H1 (cell line): ENCODE measurements around the gene CLCA1. TPM values are rescaled to one million over a fixed set of nuclear protein-coding genes. Genes with fewer than 3 reads are reported as not detected.

ENCODE experiments used
- CTCF ChIA-PET: fragments of 300-600 bp; sonication (Branson Sonifier 250); formaldehyde crosslinking; loops from one replicate; lab custom pipeline; 2021; ENCODE audit not compliant: partially characterized antibody; lab: Charles Lee
- POLR2A ChIA-PET: fragments of 300-600 bp; sonication (Branson Sonifier 250); formaldehyde crosslinking; loops from one replicate; lab custom pipeline; 2021; ENCODE audit warnings: inconsistent platforms; ENCODE audit not compliant: partially characterized antibody; lab: Charles Lee
- DNase-seq, 2 experiments: peaks; one replicate each; pipeline versions ENCODE4 v3.0.0 to v3.0.0-alpha.2; 2010 to 2022; ENCODE audit warnings: low spot score in 2 of 2, low read depth in 1 of 2, mixed read lengths in 1 of 2
- FAIRE-seq: peaks from 2 replicates; lab custom pipeline; 2011; peaks lifted over from hg19 to GRCh38; lab: Jason Lieb, UNC
- H2AFZ ChIP-seq: 2 replicates; pipeline ENCODE4 v1.8.1; 2012; ENCODE audit warnings: low read length, inconsistent platforms
- H2AK5ac ChIP-seq: 2 replicates; pipeline ENCODE4 v1.6.1; 2013; ENCODE audit warnings: low read depth, low read length
- H2BK120ac ChIP-seq: replicated peaks from 2 replicates; pipeline ENCODE3; 2013; ENCODE audit warnings: low read depth, low read length, inconsistent platforms
- H2BK12ac ChIP-seq: 2 replicates; pipeline ENCODE4 v1.6.1; 2013; ENCODE audit warnings: low read depth, low read length
- H2BK15ac ChIP-seq: 2 replicates; pipeline ENCODE4 v1.6.1; 2013; ENCODE audit warnings: low read length
- H2BK20ac ChIP-seq: 2 replicates; pipeline ENCODE4 v1.6.1; 2013; ENCODE audit warnings: low read length
- H2BK5ac ChIP-seq: 2 replicates; pipeline ENCODE4 v1.6.1; 2013; ENCODE audit warnings: low read depth, low read length
- H3K14ac ChIP-seq: 2 replicates; pipeline ENCODE4 v1.6.1; 2013; ENCODE audit warnings: inconsistent platforms; ENCODE audit not compliant: insufficient read length
- H3K18ac ChIP-seq: 2 replicates; pipeline ENCODE4 v1.6.1; 2013; ENCODE audit warnings: low read length; ENCODE audit errors: extremely low read depth
- H3K23ac ChIP-seq: 2 replicates; pipeline ENCODE4 v1.6.1; 2013; ENCODE audit warnings: inconsistent platforms; ENCODE audit not compliant: insufficient read length
- H3K23me2 ChIP-seq: 2 replicates; pipeline ENCODE4 v1.6.1; 2013; ENCODE audit warnings: low read depth, low read length
- H3K27ac ChIP-seq: 2 replicates; pipeline ENCODE4 v1.6.1; 2011; ENCODE audit warnings: low read depth, low read length, inconsistent platforms
- H3K27me3 ChIP-seq, 4 experiments: replicated peaks in 1 of 4; 1 replicate in 1 of 4; 2 replicates in 3 of 4; pipeline versions ENCODE4 v1.6.1 to v1.8.1; 2011 to 2013; ENCODE audit warnings: low read length in 3 of 4, mild to moderate bottlenecking in 3 of 4, inconsistent platforms in 2 of 4, mixed read lengths in 2 of 4, moderate library complexity in 1 of 4; ENCODE audit not compliant: control insufficient read depth in 3 of 4, insufficient read depth in 3 of 4; ENCODE audit errors: extremely low read depth in 1 of 4
- H3K36me3 ChIP-seq, 4 experiments: 2 replicates each; pipeline versions ENCODE4 v1.6.1 to v1.8.1; 2011 to 2013; ENCODE audit warnings: mild to moderate bottlenecking in 4 of 4, low read length in 3 of 4, moderate library complexity in 2 of 4, control low read depth in 1 of 4, inconsistent platforms in 1 of 4; ENCODE audit not compliant: insufficient read depth in 4 of 4, control insufficient read depth in 2 of 4
- H3K4ac ChIP-seq: replicated peaks from 2 replicates; pipeline ENCODE3; 2013; ENCODE audit warnings: low read length, low read depth, mixed read lengths, inconsistent platforms; ENCODE audit not compliant: insufficient read length
- H3K4me1 ChIP-seq, 4 experiments: replicated peaks in 1 of 4; 1 replicate in 1 of 4; 2 replicates in 3 of 4; pipeline versions ENCODE4 v1.6.1 to v1.8.1; 2011 to 2013; ENCODE audit warnings: low read length in 3 of 4, inconsistent platforms in 2 of 4, mixed read lengths in 1 of 4; ENCODE audit not compliant: insufficient read depth in 4 of 4, control insufficient read depth in 3 of 4
- H3K4me2 ChIP-seq, 2 experiments: 2 replicates each; pipeline versions ENCODE4 v1.6.1 to v1.8.1; 2011 to 2013; ENCODE audit warnings: low read depth in 2 of 2, low read length in 2 of 2, control low read depth in 1 of 2, inconsistent platforms in 1 of 2, mild to moderate bottlenecking in 1 of 2; ENCODE audit not compliant: insufficient read depth in 1 of 2
- H3K4me3 ChIP-seq, 4 experiments: fragments of 200-600, 300-600 bp in 1 of 4; sonication (generic), shearing (Covaris generic), sonication (Bioruptor Twin) in 1 of 4; 2 replicates each; pipeline versions ENCODE4 v1.5.1 to v1.8.1; 2011 to 2016; ENCODE audit warnings: low read length in 4 of 4, low read depth in 3 of 4, control low read depth in 2 of 4, inconsistent platforms in 2 of 4, mild to moderate bottlenecking in 2 of 4, mixed read lengths in 1 of 4, moderate library complexity in 1 of 4; ENCODE audit not compliant: insufficient read depth in 2 of 4; ENCODE audit errors: extremely low read depth in 1 of 4
- H3K56ac ChIP-seq: replicated peaks from 2 replicates; pipeline ENCODE3; 2013; ENCODE audit warnings: low read depth, mild to moderate bottlenecking, mixed read lengths, low read length, inconsistent platforms; ENCODE audit not compliant: insufficient read length
- H3K79me1 ChIP-seq: 2 replicates; pipeline ENCODE4 v1.6.1; 2013; ENCODE audit warnings: low read depth, low read length, control low read depth
- H3K79me2 ChIP-seq, 2 experiments: 2 replicates each; pipeline versions ENCODE4 v1.6.1 to v1.8.1; 2012 to 2013; ENCODE audit warnings: low read length in 2 of 2, mild to moderate bottlenecking in 2 of 2, inconsistent platforms in 1 of 2; ENCODE audit not compliant: insufficient read depth in 2 of 2, control insufficient read depth in 1 of 2
- H3K9ac ChIP-seq, 4 experiments: replicated peaks in 1 of 4; 1 replicate in 1 of 4; 2 replicates in 3 of 4; pipeline versions ENCODE4 v1.6.1 to v1.8.1; 2011 to 2013; ENCODE audit warnings: low read depth in 3 of 4, low read length in 3 of 4, control low read depth in 2 of 4, mild to moderate bottlenecking in 2 of 4, moderate library complexity in 2 of 4, inconsistent platforms in 1 of 4; ENCODE audit errors: extremely low read depth in 1 of 4
- H3K9me3 ChIP-seq, 2 experiments: 2 replicates each; pipeline versions ENCODE4 v1.6.1 to v1.8.1; 2012 to 2013; ENCODE audit warnings: mild to moderate bottlenecking in 2 of 2, moderate library complexity in 2 of 2, control low read depth in 1 of 2, inconsistent platforms in 1 of 2, low read depth in 1 of 2, low read length in 1 of 2, mixed read lengths in 1 of 2; ENCODE audit not compliant: insufficient read depth in 2 of 2
- H4K20me1 ChIP-seq, 2 experiments: replicated peaks in 1 of 2; 2 replicates each; pipeline versions ENCODE3 to v1.8.1; 2011 to 2013; ENCODE audit warnings: inconsistent platforms in 2 of 2, low read length in 2 of 2, mild to moderate bottlenecking in 1 of 2; ENCODE audit not compliant: insufficient read depth in 2 of 2, control insufficient read depth in 1 of 2
- H4K5ac ChIP-seq: 2 replicates; pipeline ENCODE4 v1.6.1; 2013; ENCODE audit warnings: low read length, low read depth, mixed read lengths, inconsistent platforms; ENCODE audit not compliant: insufficient read length
- H4K8ac ChIP-seq: 2 replicates; pipeline ENCODE4 v1.8.0; 2013; ENCODE audit warnings: mild to moderate bottlenecking, moderate library complexity, low read length, inconsistent platforms; ENCODE audit not compliant: insufficient read depth; ENCODE audit errors: extremely low read depth
- H4K91ac ChIP-seq: replicated peaks from 2 replicates; pipeline ENCODE3; 2013; ENCODE audit warnings: low read length, mixed read lengths, inconsistent platforms; ENCODE audit not compliant: insufficient read length
- CBX5 ChIP-seq: fragments of 300-800, 300-1000 bp; sonication (generic); IDR thresholded peaks from 2 replicates; pipeline ENCODE4 v1.7.1; 2016; ENCODE audit warnings: antibody characterized with exemption, low read length, low read depth
- HDAC2 ChIP-seq, 2 experiments: fragments of 300-600 bp in 1 of 2; sonication (generic) in 1 of 2; IDR thresholded peaks; 2 replicates each; pipeline ENCODE4 v1.6.1; 2011 to 2012; ENCODE audit warnings: low read depth in 2 of 2, low read length in 2 of 2, mild to moderate bottlenecking in 2 of 2, moderate library complexity in 2 of 2, borderline replicate concordance in 1 of 2, inconsistent platforms in 1 of 2
- NANOG ChIP-seq: IDR thresholded peaks from 2 replicates; pipeline ENCODE4 v1.6.1; 2011; ENCODE audit warnings: low read length, low read depth, mild to moderate bottlenecking, inconsistent platforms; ENCODE audit not compliant: insufficient read depth, poor library complexity, severe bottlenecking
- NRF1 ChIP-seq: IDR thresholded peaks from 2 replicates; pipeline ENCODE4 v1.6.1; 2011; ENCODE audit warnings: mild to moderate bottlenecking, low read depth, low read length, improper control_type of control experiment
- POLR2A ChIP-seq, 2 experiments: IDR thresholded peaks; 1 replicate in 1 of 2; 2 replicates in 1 of 2; pipeline ENCODE4 v1.6.1; 2011; ENCODE audit warnings: low read depth in 2 of 2, low read length in 2 of 2, mild to moderate bottlenecking in 2 of 2; ENCODE audit errors: control extremely low read depth in 1 of 2
- POLR2AphosphoS5 ChIP-seq: IDR thresholded peaks from 2 replicates; pipeline ENCODE4 v1.6.1; 2011; ENCODE audit warnings: low read depth, low read length
- RBBP5 ChIP-seq: IDR thresholded peaks from 2 replicates; pipeline ENCODE4 v1.7.1; 2012; ENCODE audit warnings: low read depth, mild to moderate bottlenecking, inconsistent platforms, low read length, moderate library complexity, borderline replicate concordance
- SP2 ChIP-seq: IDR thresholded peaks from 2 replicates; pipeline ENCODE4 v1.6.1; 2012; ENCODE audit warnings: mild to moderate bottlenecking, low read length, inconsistent platforms
- TEAD4 ChIP-seq: IDR thresholded peaks from 2 replicates; pipeline ENCODE4 v1.6.1; 2012; ENCODE audit warnings: low read depth, low read length, inconsistent platforms, mixed read lengths
- ZNF274 ChIP-seq: IDR thresholded peaks from 2 replicates; pipeline ENCODE4 v1.7.0; 2012; ENCODE audit warnings: low read length, borderline replicate concordance; ENCODE audit errors: extremely low read depth
- WGBS, 2 experiments: shearing (Covaris generic) in 1 of 2; methylation state at CpG; one replicate each; pipeline versions ENCODE4 v1.1.6 to v1.1.7; 2013 to 2015; ENCODE audit warnings: low lambda C conversion rate in 2 of 2, mixed read lengths in 2 of 2, inconsistent platforms in 1 of 2, low coverage in 1 of 2, missing lambda C conversion rate in 1 of 2; ENCODE audit not compliant: insufficient replicate concordance in 2 of 2, insufficient coverage in 1 of 2, insufficient read length in 1 of 2; ENCODE audit errors: extremely low coverage in 1 of 2, missing lambda C conversion rate in 1 of 2; 5-methylcytosine and 5-hydroxymethylcytosine counted together
- polyA plus RNA-seq, 7 experiments: library from polyadenylated mRNA; depleted of rRNA in 3 of 7; stranded (reverse) in 5 of 7; unstranded in 2 of 7; fragments of >200 nt in 5 of 7; fragments of 200-250 nt in 2 of 7; gene quantifications; 1 replicate in 5 of 7; 2 replicates in 1 of 7; 4 replicates in 1 of 7; pipeline versions ENCODE4 v1.2.1 to v1.2.3, GENCODE V29; 2011 to 2013; ENCODE audit warnings: missing spikeins in 2 of 7, mixed read lengths in 2 of 7
- total RNA-seq: library from RNA; stranded (reverse); fragmentation: NEBNext Ultra II Directional; extraction: Animal tissue kit (Norgen Biotek cat#: 25700); gene quantifications from 2 replicates; pipeline ENCODE4 v1.2.1, GENCODE V29; 2021
- TF ChIP-seq, protein P1 (sequence below): IDR thresholded peaks from 2 replicates; pipeline ENCODE4 v1.6.1; 2012; ENCODE audit warnings: low read length, inconsistent platforms
- TF ChIP-seq, protein P2 (sequence below): IDR thresholded peaks from 2 replicates; pipeline ENCODE4 v1.6.1; 2012; ENCODE audit warnings: inconsistent platforms

Gene CLCA1
- total and polyA plus RNA-seq, 2 of the 8 experiments (the other 6 are each of a cell fraction or from before 2014, with no cell fraction given) = not detected

DNA sequence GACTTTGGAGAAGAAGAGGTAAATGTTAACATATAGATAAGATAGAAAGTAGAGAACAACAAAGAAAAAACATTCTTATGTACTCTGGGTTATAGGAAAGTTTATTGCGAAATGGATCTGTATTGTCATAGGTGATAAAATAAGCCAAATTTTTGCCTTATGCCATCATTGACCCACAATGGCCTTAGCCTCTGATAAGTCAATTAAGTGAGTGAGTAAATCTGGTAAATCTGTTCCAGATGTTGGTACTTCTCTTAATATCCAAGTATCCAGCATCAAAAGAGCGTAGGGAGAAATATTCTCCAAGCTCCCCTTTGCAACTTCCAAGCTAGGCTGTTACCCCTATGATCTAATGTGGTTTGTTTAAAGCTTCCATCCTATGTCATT is 39.8 kb downstream of the CLCA1 start:
- TF ChIP-seq POLR2A (IDR thresholded peaks at IDR 0.05; ENCODE audit: control extremely low read depth in 1 of 2, low read depth in 2 of 2, low read length in 2 of 2) = no peak
- TF ChIP-seq CBX5 = no peak
- TF ChIP-seq NRF1 = no peak
- TF ChIP-seq RBBP5 = no peak
- TF ChIP-seq, protein P1, sequence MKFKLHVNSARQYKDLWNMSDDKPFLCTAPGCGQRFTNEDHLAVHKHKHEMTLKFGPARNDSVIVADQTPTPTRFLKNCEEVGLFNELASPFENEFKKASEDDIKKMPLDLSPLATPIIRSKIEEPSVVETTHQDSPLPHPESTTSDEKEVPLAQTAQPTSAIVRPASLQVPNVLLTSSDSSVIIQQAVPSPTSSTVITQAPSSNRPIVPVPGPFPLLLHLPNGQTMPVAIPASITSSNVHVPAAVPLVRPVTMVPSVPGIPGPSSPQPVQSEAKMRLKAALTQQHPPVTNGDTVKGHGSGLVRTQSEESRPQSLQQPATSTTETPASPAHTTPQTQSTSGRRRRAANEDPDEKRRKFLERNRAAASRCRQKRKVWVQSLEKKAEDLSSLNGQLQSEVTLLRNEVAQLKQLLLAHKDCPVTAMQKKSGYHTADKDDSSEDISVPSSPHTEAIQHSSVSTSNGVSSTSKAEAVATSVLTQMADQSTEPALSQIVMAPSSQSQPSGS = no peak
- no peak for TF ChIP-seq ZNF274
- no peak for TF ChIP-seq TEAD4
- TF ChIP-seq SP2 = no peak
- TF ChIP-seq POLR2AphosphoS5 = no peak
- TF ChIP-seq HDAC2 (IDR thresholded peaks at IDR 0.05; ENCODE audit: borderline replicate concordance in 1 of 2, low read depth in 2 of 2, low read length in 2 of 2) = no peak
- TF ChIP-seq, protein P2, sequence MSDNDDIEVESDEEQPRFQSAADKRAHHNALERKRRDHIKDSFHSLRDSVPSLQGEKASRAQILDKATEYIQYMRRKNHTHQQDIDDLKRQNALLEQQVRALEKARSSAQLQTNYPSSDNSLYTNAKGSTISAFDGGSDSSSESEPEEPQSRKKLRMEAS = no peak
- TF ChIP-seq NANOG = no peak
- Histone ChIP-seq H3K27ac (no peak overlapping the region), H3K36me3 (no peaks in the 10 kb centered on the region), H2AK5ac (no peak overlapping the region), H3K27me3 (no peaks in the 10 kb centered on the region; a peak in 1 of 7 replicates), H4K91ac (no peak overlapping the region), H2BK20ac (no peak overlapping the region), H3K4me3 (no peak overlapping the region), H2BK15ac (no peak overlapping the region), H3K9ac (no peak overlapping the region), H4K5ac (no peak overlapping the region), H2BK120ac (no peak overlapping the region), H3K14ac (no peak overlapping the region), H4K8ac (no peak overlapping the region), H4K20me1 (no peaks in the 10 kb centered on the region), H3K23ac (no peak overlapping the region), H2BK5ac (no peak overlapping the region), H3K79me1 (no peaks in the 10 kb centered on the region), H3K56ac (no peak overlapping the region), H3K18ac (no peak overlapping the region), H3K4ac (no peak overlapping the region), H3K4me1 (peaks cover 7 to 11% (median 9%) of the 10 kb centered on the region in 4 experiments), H3K4me2 (no peak overlapping the region), H3K79me2 (no peaks in the 10 kb centered on the region), H2BK12ac (no peak overlapping the region), H2AFZ (no peak overlapping the region), H3K23me2 (no peaks in the 10 kb centered on the region), H3K9me3 (no peaks in the 10 kb centered on the region)
- WGBS, 2 experiments = 86% methylated on average over 2 of the region's 2 CpGs; no CpG with 5 or more reads in 1 of the 2 experiments
- ChIA-PET CTCF (interaction anchor here (0.7 to 8.1 kb wide), 17 partner anchors 7 to 262 kb away, joined by 3 to 79 read pairs (median 3); no protein-coding TSS in a partner anchor), POLR2A (interaction anchor here (1.2 kb wide), 1 partner anchor 241 kb away, joined by 3 read pairs; no protein-coding TSS in a partner anchor)
- no peak for FAIRE-seq
- no peak for DNase-seq
